ENCODE results near the gene NANS.

Gene NANS

GRCh38 chr9:98083061-98083501 lies 26.5 kb downstream of the NANS start:
- no peak for TF ChIP-seq CTCF (conservative IDR thresholded peaks at IDR 0.05; ENCODE audit: low read depth, low read length)
- H3K4me3 ChIP-seq (ENCODE audit: low read depth, low read length): no peak overlapping the region

GRCh38 chr9:98083566-98084183 lies 27.1 kb downstream of the NANS start:
- no peak overlapping the region for H3K4me3 ChIP-seq (ENCODE audit: low read depth, low read length)
- TF ChIP-seq CTCF (conservative IDR thresholded peaks at IDR 0.05; ENCODE audit: low read depth, low read length): no peak
- DNase-seq (ENCODE audit: low read depth): no peak

More at GRCh38 chr9:98083061-98083501, 26.5 kb downstream of the NANS start:
- peak; percentile 32 for DNase-seq (ENCODE audit: low read depth)

- H3K4me3 ChIP-seq (ENCODE audit: low read depth, low read length): no peak overlapping the region
- DNase-seq (ENCODE audit: low read depth): no peak
- TF ChIP-seq CTCF (conservative IDR thresholded peaks at IDR 0.05; ENCODE audit: low read depth, low read length): no peak
Measured at GRCh38 chr9:98084396-98084795, 27.9 kb downstream of the NANS start.

- H3K4me3 ChIP-seq (ENCODE audit: low read depth, low read length): no peak overlapping the region
- TF ChIP-seq CTCF (conservative IDR thresholded peaks at IDR 0.05; ENCODE audit: low read depth, low read length): no peak
- DNase-seq (ENCODE audit: low read depth): no peak
Measured at GRCh38 chr9:98085058-98085457, 28.5 kb downstream of the NANS start.

- no peak for TF ChIP-seq CTCF (conservative IDR thresholded peaks at IDR 0.05; ENCODE audit: low read depth, low read length)
- no peak for DNase-seq (ENCODE audit: low read depth)
- H3K4me3 ChIP-seq (ENCODE audit: low read depth, low read length): no peak overlapping the region
Measured at GRCh38 chr9:98085944-98086343, 29.4 kb downstream of the NANS start.

- DNase-seq (ENCODE audit: low read depth): no peak
- no peak for TF ChIP-seq CTCF (conservative IDR thresholded peaks at IDR 0.05; ENCODE audit: low read depth, low read length)
- no peak overlapping the region for H3K4me3 ChIP-seq (ENCODE audit: low read depth, low read length)
Measured at GRCh38 chr9:98086461-98086860, 29.9 kb downstream of the NANS start.

Data from choroid plexus epithelial cell (primary cell).